SJCRH30 (cell line): ENCODE data around the gene CUEDC2. TPM values are rescaled to one million over a fixed set of nuclear protein-coding genes. Genes with fewer than 3 reads are reported as not detected.
A peak's percentile ranks its signal among the peaks of the same experiment; 100 is the strongest.
"Not testable (repeated sequence)": the region's sequence is repeated elsewhere in the genome, so short reads cannot be mapped to it uniquely, and the experiment has no call there.

ENCODE experiments used
- DNase-seq, 2 experiments: peaks; one replicate each; pipeline ENCODE4 v3.0.0-alpha.2; 2015 to 2020
- H3K27ac ChIP-seq: fragments of 250-450 bp; sonication (Bioruptor Pico); 2 replicates; pipeline ENCODE4 v1.5.1; 2020; ENCODE audit warnings: mild to moderate bottlenecking, moderate library complexity
- H3K27me3 ChIP-seq: fragments of 250-450 bp; sonication (Bioruptor Pico); 2 replicates; pipeline ENCODE4 v1.5.1; 2020; ENCODE audit warnings: mild to moderate bottlenecking, moderate library complexity
- H3K36me3 ChIP-seq: fragments of 250-450 bp; sonication (Bioruptor Pico); 2 replicates; pipeline ENCODE4 v1.5.1; 2020; ENCODE audit warnings: mild to moderate bottlenecking, moderate library complexity
- H3K4me1 ChIP-seq: fragments of 250-450 bp; sonication (Bioruptor Pico); 2 replicates; pipeline ENCODE4 v1.5.1; 2020; ENCODE audit warnings: mild to moderate bottlenecking, moderate library complexity
- H3K4me3 ChIP-seq: fragments of 250-450 bp; sonication (Bioruptor Pico); 2 replicates; pipeline ENCODE4 v1.5.1; 2020; ENCODE audit warnings: mild to moderate bottlenecking, moderate library complexity
- H3K9me3 ChIP-seq: fragments of 250-450 bp; sonication (Bioruptor Pico); replicated peaks from 2 replicates; pipeline ENCODE4 v1.5.1; 2020; ENCODE audit warnings: mild to moderate bottlenecking, moderate library complexity
- total RNA-seq: library from RNA; depleted of rRNA; stranded (reverse); fragments of >200 nt; shearing (Covaris generic); gene quantifications from 2 replicates; pipeline ENCODE4 v1.2.3, GENCODE V29; 2014

The CUEDC2 gene
- total RNA-seq, 1 experiment from 2014 or later = 101 TPM

GRCh38 chr10:102461187-102462054 is 29.0 kb upstream of the CUEDC2 start:
- peak overlapping the region; percentile 40 for H3K27ac ChIP-seq
- H3K4me3 ChIP-seq = peak overlapping the region; percentile 57
- H3K9me3 ChIP-seq = no peaks in the 10 kb centered on the region
- H3K4me1 ChIP-seq = peaks cover 17% of the 10 kb centered on the region
- H3K27me3 ChIP-seq = no peaks in the 10 kb centered on the region; the same call in 1 of the 2 replicates
- H3K36me3 ChIP-seq = no peaks in the 10 kb centered on the region
- peak; percentile 97 to 98 for DNase-seq

- peak overlapping the region; percentile 57 for H3K4me3 ChIP-seq
- no peaks in the 10 kb centered on the region for H3K9me3 ChIP-seq
- peak overlapping the region; percentile 40 for H3K27ac ChIP-seq
- no peaks in the 10 kb centered on the region; the same call in 1 of the 2 replicates for H3K27me3 ChIP-seq
- DNase-seq = no peak
- H3K36me3 ChIP-seq = no peaks in the 10 kb centered on the region
- peaks cover 17% of the 10 kb centered on the region for H3K4me1 ChIP-seq
Measured at GRCh38 chr10:102460836-102461186, 28.4 kb upstream of the CUEDC2 start.

- H3K4me3 ChIP-seq = no peak overlapping the region
- H3K9me3 ChIP-seq = no peaks in the 10 kb centered on the region
- H3K27ac ChIP-seq = no peak overlapping the region
- DNase-seq = no peak
- H3K27me3 ChIP-seq = no peaks in the 10 kb centered on the region; the same call in 1 of the 2 replicates
- peaks cover 17% of the 10 kb centered on the region for H3K4me1 ChIP-seq
- no peaks in the 10 kb centered on the region for H3K36me3 ChIP-seq
Measured at GRCh38 chr10:102458656-102459055, 26.3 kb upstream of the CUEDC2 start.

- H3K27me3 ChIP-seq = no peaks in the 10 kb centered on the region; the same call in 1 of the 2 replicates
- DNase-seq = no peak
- H3K4me3 ChIP-seq = no peak overlapping the region
- no peaks in the 10 kb centered on the region for H3K9me3 ChIP-seq
- no peak overlapping the region for H3K27ac ChIP-seq
- H3K36me3 ChIP-seq = no peaks in the 10 kb centered on the region
- H3K4me1 ChIP-seq = peaks cover 20% of the 10 kb centered on the region
Measured at GRCh38 chr10:102457591-102458150, 25.3 kb upstream of the CUEDC2 start.

- Histone ChIP-seq H3K9me3 (no peaks in the 10 kb centered on the region), H3K4me1 (peaks cover 9% of the 10 kb centered on the region), H3K4me3 (no peak overlapping the region), H3K27ac (no peak overlapping the region), H3K27me3 (no peaks in the 10 kb centered on the region), H3K36me3 (no peaks in the 10 kb centered on the region)
- no peak for DNase-seq
Measured at GRCh38 chr10:102455893-102456471, 23.6 kb upstream of the CUEDC2 start.

- not testable (repeated sequence) for DNase-seq, H3K27ac ChIP-seq, H3K27me3 ChIP-seq, H3K4me3 ChIP-seq, H3K9me3 ChIP-seq, H3K4me1 ChIP-seq, H3K36me3 ChIP-seq
Measured at GRCh38 chr10:102454662-102455487, 22.5 kb upstream of the CUEDC2 start.

- no peak overlapping the region for H3K27ac ChIP-seq
- no peak overlapping the region for H3K4me3 ChIP-seq
- H3K9me3 ChIP-seq = no peaks in the 10 kb centered on the region
- no peaks in the 10 kb centered on the region for H3K36me3 ChIP-seq
- DNase-seq = no peak
- no peaks in the 10 kb centered on the region for H3K27me3 ChIP-seq
- H3K4me1 ChIP-seq = peaks cover 10% of the 10 kb centered on the region
Measured at GRCh38 chr10:102453502-102453901, 21.1 kb upstream of the CUEDC2 start.

GRCh38 chr10:102452672-102453340 is 20.4 kb upstream of the CUEDC2 start:
- no peak overlapping the region for H3K4me3 ChIP-seq
- H3K4me1 ChIP-seq = peaks cover 10% of the 10 kb centered on the region
- no peaks in the 10 kb centered on the region for H3K9me3 ChIP-seq
- H3K27ac ChIP-seq = no peak overlapping the region
- DNase-seq = peak; percentile 65 to 72
- H3K36me3 ChIP-seq = no peaks in the 10 kb centered on the region
- H3K27me3 ChIP-seq = no peaks in the 10 kb centered on the region

- no peaks in the 10 kb centered on the region for H3K27me3 ChIP-seq
- no peaks in the 10 kb centered on the region for H3K9me3 ChIP-seq
- DNase-seq = peak; percentile 38 to 48
- peak within 1 kb of the TSS; percentile 67 for H3K4me3 ChIP-seq
- H3K27ac ChIP-seq = no peak within 1 kb of the TSS
- H3K4me1 ChIP-seq = peaks cover 10% of the 10 kb centered on the region
- H3K36me3 ChIP-seq = no peaks in the 10 kb centered on the region
Measured at GRCh38 chr10:102451105-102451969, 19.0 kb upstream of the CUEDC2 start, which contains the start of gene C10orf95. Gene C10orf95 (minus strand): TSS chr10:102451543. CDS start chr10:102451093, 450 bp downstream.

GRCh38 chr10:102450374-102451104 is 18.2 kb upstream of the CUEDC2 start:
- DNase-seq = peak; percentile 91 to 93
- no peaks in the 10 kb centered on the region for H3K9me3 ChIP-seq
- peaks cover 10% of the 10 kb centered on the region for H3K4me1 ChIP-seq
- H3K27me3 ChIP-seq = no peaks in the 10 kb centered on the region
- H3K4me3 ChIP-seq = peak overlapping the region; percentile 67
- H3K36me3 ChIP-seq = no peaks in the 10 kb centered on the region
- H3K27ac ChIP-seq = no peak overlapping the region

GRCh38 chr10:102450124-102450373 is 17.7 kb upstream of the CUEDC2 start:
- H3K4me1 ChIP-seq = peaks cover 10% of the 10 kb centered on the region
- H3K4me3 ChIP-seq = peak overlapping the region; percentile 67
- H3K9me3 ChIP-seq = no peaks in the 10 kb centered on the region
- H3K36me3 ChIP-seq = no peaks in the 10 kb centered on the region
- DNase-seq = no peak
- H3K27ac ChIP-seq = no peak overlapping the region
- H3K27me3 ChIP-seq = no peaks in the 10 kb centered on the region

- DNase-seq = peak; percentile 69 to 70
- H3K4me1 ChIP-seq = peaks cover 10% of the 10 kb centered on the region
- H3K36me3 ChIP-seq = no peaks in the 10 kb centered on the region
- no peak overlapping the region for H3K27ac ChIP-seq
- no peaks in the 10 kb centered on the region for H3K9me3 ChIP-seq
- no peaks in the 10 kb centered on the region for H3K27me3 ChIP-seq
- H3K4me3 ChIP-seq = peak overlapping the region; percentile 67
Measured at GRCh38 chr10:102449321-102450123, 17.1 kb upstream of the CUEDC2 start.
